SU-DHL-6 (cell line): ENCODE results near the gene NABP1.

Experiments
- H2AFZ ChIP-seq: fragments of 200-600 bp; sonication (generic); 2 replicates; pipeline ENCODE4 v1.6.1; 2014; ENCODE audit warnings: low read depth, mild to moderate bottlenecking, moderate library complexity, mixed read lengths, antibody characterized with exemption, low read length; ENCODE audit not compliant: severe bottlenecking
- H3F3A ChIP-seq: fragments of 200-600 bp; shearing (Covaris generic); 2 replicates; pipeline ENCODE4 v1.6.0; 2016; ENCODE audit warnings: antibody characterized with exemption, mild to moderate bottlenecking; ENCODE audit not compliant: insufficient read depth
- H3K27ac ChIP-seq: fragments of 200-600 bp; sonication (generic); 2 replicates; pipeline ENCODE4 v1.5.1; 2016; ENCODE audit warnings: low read depth, mild to moderate bottlenecking, low read length, moderate library complexity, mixed read lengths
- H3K27me3 ChIP-seq: fragments of 200-600 bp; sonication (generic), shearing (Covaris generic); 2 replicates; pipeline ENCODE4 v1.6.0; 2014; ENCODE audit warnings: mild to moderate bottlenecking, low read length
- H3K36me3 ChIP-seq: fragments of 200-600 bp; sonication (generic); 2 replicates; pipeline ENCODE4 v1.6.1; 2014; ENCODE audit warnings: mild to moderate bottlenecking, low read length, mixed read lengths
- H3K4me2 ChIP-seq: fragments of 300-600, 200-600 bp; shearing (Covaris generic), sonication (generic); 2 replicates; pipeline ENCODE4 v1.6.0; 2014; ENCODE audit warnings: low read length, low read depth, mild to moderate bottlenecking; ENCODE audit not compliant: poor library complexity, severe bottlenecking
- H3K4me3 ChIP-seq: fragments of 200-600 bp; sonication (generic); 2 replicates; pipeline ENCODE4 v1.5.1; 2014; ENCODE audit warnings: antibody characterized with exemption, low read length, mild to moderate bottlenecking, mixed read lengths; ENCODE audit not compliant: insufficient read depth, poor library complexity, severe bottlenecking
- H3K79me2 ChIP-seq: fragments of 200-600 bp; sonication (generic); 2 replicates; pipeline ENCODE4 v1.6.1; 2014; ENCODE audit warnings: mild to moderate bottlenecking, low read length, moderate library complexity; ENCODE audit not compliant: insufficient read depth
- H3K9ac ChIP-seq: fragments of 200-600 bp; sonication (generic); 2 replicates; pipeline ENCODE4 v1.7.0; 2014; ENCODE audit warnings: mild to moderate bottlenecking, low read length
- H3K9me2 ChIP-seq: fragments of 200-600 bp; sonication (generic); replicated peaks from 2 replicates; pipeline ENCODE4 v1.6.1; 2014; ENCODE audit warnings: low read length; ENCODE audit not compliant: insufficient read depth
- H3K9me3 ChIP-seq: fragments of 200-600 bp; sonication (generic); 2 replicates; pipeline ENCODE4 v1.6.1; 2014; ENCODE audit warnings: low read length, mixed read lengths; ENCODE audit not compliant: insufficient read depth
- H4K20me1 ChIP-seq: fragments of 200-600 bp; sonication (generic); 2 replicates; pipeline ENCODE4 v1.6.1; 2014; ENCODE audit warnings: low read depth, mild to moderate bottlenecking, antibody characterized with exemption, low read length, moderate library complexity, mixed read lengths
- EZH2phosphoT487 ChIP-seq: fragments of 200-600 bp; sonication (generic), shearing (Covaris generic); conservative IDR thresholded peaks from 2 replicates; pipeline ENCODE4 v1.6.1; 2018; ENCODE audit warnings: mild to moderate bottlenecking, antibody characterized with exemption, low read length, moderate library complexity, mixed read lengths
- TF ChIP-seq, protein P1 (sequence below): fragments of 200-600 bp; sonication (generic); IDR thresholded peaks from one replicate; pipeline ENCODE4 v1.5.1; 2017; ENCODE audit warnings: antibody characterized with exemption, mild to moderate bottlenecking, low read length, moderate library complexity; ENCODE audit not compliant: insufficient read depth, poor library complexity, severe bottlenecking

NABP1 gene

DNA sequence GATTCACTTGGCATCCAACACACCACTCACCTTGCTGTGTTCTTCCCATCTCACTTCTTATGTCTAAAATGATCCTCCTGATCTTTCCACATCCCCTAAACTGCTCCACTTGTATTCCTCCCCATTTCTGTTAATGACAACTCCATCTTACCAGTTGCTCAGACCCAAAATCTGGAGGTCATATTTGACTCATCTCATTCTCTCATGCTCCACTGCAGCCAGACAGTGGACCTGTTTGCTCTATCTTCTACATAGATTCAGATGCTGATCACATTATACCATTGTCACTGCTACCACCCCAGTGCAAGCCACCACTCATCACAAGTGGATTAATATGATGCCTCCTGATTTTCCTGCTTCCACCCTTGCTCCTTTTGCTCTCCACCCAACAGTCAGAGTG is 7.9 kb upstream of the NABP1 start:
- Histone ChIP-seq H3K4me3 (no peak overlapping the region), H3F3A (no peaks in the 10 kb centered on the region), H3K27me3 (no peaks in the 10 kb centered on the region), H4K20me1 (no peaks in the 10 kb centered on the region), H2AFZ (no peak overlapping the region), H3K36me3 (no peaks in the 10 kb centered on the region), H3K9me3 (no peaks in the 10 kb centered on the region), H3K9me2 (no peaks in the 10 kb centered on the region), H3K9ac (no peak overlapping the region), H3K79me2 (no peaks in the 10 kb centered on the region), H3K27ac (no peak overlapping the region), H3K4me2 (no peak overlapping the region)
- TF ChIP-seq, protein P1, sequence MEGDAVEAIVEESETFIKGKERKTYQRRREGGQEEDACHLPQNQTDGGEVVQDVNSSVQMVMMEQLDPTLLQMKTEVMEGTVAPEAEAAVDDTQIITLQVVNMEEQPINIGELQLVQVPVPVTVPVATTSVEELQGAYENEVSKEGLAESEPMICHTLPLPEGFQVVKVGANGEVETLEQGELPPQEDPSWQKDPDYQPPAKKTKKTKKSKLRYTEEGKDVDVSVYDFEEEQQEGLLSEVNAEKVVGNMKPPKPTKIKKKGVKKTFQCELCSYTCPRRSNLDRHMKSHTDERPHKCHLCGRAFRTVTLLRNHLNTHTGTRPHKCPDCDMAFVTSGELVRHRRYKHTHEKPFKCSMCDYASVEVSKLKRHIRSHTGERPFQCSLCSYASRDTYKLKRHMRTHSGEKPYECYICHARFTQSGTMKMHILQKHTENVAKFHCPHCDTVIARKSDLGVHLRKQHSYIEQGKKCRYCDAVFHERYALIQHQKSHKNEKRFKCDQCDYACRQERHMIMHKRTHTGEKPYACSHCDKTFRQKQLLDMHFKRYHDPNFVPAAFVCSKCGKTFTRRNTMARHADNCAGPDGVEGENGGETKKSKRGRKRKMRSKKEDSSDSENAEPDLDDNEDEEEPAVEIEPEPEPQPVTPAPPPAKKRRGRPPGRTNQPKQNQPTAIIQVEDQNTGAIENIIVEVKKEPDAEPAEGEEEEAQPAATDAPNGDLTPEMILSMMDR: no peak

DNA sequence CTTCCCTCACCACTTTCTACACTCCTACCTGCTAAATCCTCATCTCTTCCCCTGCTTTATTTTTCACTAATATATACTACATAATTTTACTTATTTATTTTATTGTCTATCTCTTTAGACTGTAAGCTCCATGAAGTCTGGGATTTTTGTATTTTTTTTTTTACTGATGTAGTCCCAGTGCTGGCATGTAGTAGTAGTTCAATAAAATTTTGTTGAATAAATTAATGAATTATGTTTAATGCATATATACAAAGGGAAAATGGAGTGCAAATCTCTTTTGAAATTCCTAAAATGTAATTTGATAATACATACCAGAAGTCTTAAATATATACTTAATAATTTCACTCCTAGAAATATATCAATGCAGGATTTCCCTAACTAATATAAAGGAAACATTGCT is 7.1 kb upstream of the NABP1 start:
- H3K27me3 ChIP-seq: no peaks in the 10 kb centered on the region
- TF ChIP-seq EZH2phosphoT487: no peak
- TF ChIP-seq, protein P1: no peak
- no peaks in the 10 kb centered on the region for H3K9me2 ChIP-seq
- no peaks in the 10 kb centered on the region for H3K9me3 ChIP-seq
- no peak overlapping the region for H2AFZ ChIP-seq
- no peak overlapping the region for H3K4me2 ChIP-seq
- H3F3A ChIP-seq: no peaks in the 10 kb centered on the region
- H3K9ac ChIP-seq: no peak overlapping the region
- no peak overlapping the region for H3K27ac ChIP-seq
- H3K36me3 ChIP-seq: no peaks in the 10 kb centered on the region
- no peaks in the 10 kb centered on the region for H3K79me2 ChIP-seq
- no peaks in the 10 kb centered on the region for H4K20me1 ChIP-seq
- H3K4me3 ChIP-seq: no peak overlapping the region

DNA sequence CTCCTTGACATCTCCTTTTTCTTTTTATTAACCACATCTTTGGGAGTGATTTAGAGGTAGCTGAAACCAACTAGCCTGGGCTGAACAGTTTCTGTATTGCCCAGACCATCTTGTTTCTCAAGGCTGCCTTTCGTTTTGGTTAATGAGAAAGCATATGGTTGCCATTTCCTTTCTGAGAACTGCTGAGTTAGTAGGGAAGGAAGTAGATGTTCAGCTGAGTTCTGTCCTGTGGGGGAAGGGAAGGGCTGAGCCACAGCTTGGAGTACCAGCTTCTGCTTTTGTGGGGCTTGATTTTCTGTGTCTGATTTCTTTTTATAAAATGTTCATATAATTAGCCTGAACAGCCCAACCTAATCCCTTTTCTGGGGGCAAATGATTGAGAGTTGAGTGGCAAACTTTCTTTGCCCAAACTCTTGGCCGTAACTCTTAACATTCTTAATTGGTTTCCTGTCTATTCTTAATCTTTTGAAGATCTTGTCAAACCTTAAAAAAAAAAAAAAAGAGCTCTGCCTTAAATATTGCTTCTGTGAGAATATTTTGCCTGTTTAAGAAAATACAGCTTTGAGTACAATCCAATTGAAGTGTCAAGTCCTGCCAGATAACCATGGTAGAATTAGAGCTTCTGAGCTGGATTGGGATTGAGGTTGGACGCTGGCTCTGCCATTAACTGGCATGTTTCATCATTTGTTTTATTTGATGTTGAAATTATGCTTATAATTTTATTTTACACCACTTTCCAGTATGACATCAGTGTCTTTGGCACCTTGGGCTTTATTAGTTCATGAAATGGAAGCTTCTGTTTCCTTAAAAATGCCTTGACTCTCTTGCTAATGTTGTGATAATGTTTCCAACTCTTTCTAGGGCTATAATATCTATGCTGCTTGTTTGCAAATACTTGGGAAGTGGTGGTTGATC is 1.9 kb upstream of the NABP1 start:
- Histone ChIP-seq H3K79me2 (peaks cover 30% of the 10 kb centered on the region), H3K36me3 (peaks cover 8% of the 10 kb centered on the region; the same call in 1 of the 2 replicates), H3K4me3 (peak overlapping the region; percentile 27), H3K4me2 (peak overlapping the region; percentile 99), H3K9me2 (no peaks in the 10 kb centered on the region), H4K20me1 (no peaks in the 10 kb centered on the region), H3K27ac (peak overlapping the region; percentile 84), H3F3A (peaks cover 32% of the 10 kb centered on the region), H3K9me3 (no peaks in the 10 kb centered on the region), H3K9ac (peak overlapping the region; percentile 86), H3K27me3 (no peaks in the 10 kb centered on the region), H2AFZ (peak overlapping the region; percentile 91)
- TF ChIP-seq, protein P1: no peak
- TF ChIP-seq EZH2phosphoT487: no peak
